CD4-positive, alpha-beta T cell treated with Interleukin-17A for 4 hours (primary cell): Measurements from ENCODE around the gene ARAF.
"Not testable (repeated sequence)": the region's sequence is repeated elsewhere in the genome, so short reads cannot be mapped to it uniquely, and the experiment has no call there.

Experiments
- DNase-seq: peaks from one replicate; pipeline ENCODE4 v3.0.0-alpha.2; 2020; ENCODE audit warnings: mixed read lengths

The ARAF gene

DNA sequence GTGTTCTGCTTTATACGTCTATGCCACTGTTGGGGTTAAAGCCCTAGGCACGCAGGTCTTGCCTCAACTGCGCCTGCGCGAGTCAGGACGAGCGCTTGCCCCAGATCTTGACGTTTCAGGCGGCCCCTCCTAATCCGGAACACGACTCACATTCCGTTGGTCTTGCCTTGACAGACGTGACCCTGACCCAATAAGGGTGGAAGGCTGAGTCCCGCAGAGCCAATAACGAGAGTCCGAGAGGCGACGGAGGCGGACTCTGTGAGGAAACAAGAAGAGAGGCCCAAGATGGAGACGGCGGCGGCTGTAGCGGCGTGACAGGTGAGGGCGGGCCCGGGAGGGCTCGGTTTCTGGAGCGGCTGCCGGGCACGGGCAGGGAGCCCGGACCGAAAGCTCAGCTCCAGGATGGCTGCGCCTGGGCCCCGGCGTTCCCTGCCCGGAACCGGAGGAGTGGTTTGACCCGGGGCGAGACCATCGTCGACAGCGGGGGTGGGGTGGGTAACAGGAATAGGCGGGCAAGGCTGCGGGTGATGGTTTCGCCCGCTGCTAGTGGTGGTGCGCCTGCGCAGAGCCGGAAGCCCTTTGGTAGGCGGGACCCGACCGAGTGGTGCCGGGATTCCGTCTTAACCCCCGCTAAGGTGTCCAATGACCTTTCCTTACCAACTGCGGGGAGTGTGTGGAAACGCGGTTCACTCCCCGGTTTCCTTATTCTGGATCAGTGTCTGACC is at the start of gene ARAF:
Gene ARAF (plus strand): TSS at position 272 of the 725 bp plus-strand sequence. CDS start 1,763 bp downstream, outside the sequence.
- DNase-seq, result peak; percentile 94

DNA sequence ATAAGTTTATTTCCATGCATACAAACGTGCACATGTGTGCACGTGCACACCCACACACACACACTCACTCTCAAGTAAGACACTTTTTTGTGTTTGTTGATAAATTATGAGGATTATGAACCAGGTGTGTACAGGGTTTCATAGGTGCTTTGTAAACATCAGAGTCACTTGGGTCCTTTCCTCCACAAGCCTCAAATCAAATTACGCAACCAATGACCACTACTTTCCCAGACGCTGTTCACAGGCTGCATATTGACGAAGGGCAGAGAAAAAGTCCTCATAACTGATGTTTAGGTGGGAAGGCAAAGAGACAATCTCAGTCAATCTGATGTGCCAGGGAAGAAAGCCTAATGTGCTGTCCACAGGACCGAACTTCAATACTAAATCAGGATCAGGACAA is 48.6 kb upstream of the ARAF start:
- DNase-seq, result not testable (repeated sequence)

GRCh38 chrX:47513034-47513965 is 47.7 kb upstream of the ARAF start:
- peak; percentile 29 for DNase-seq

GRCh38 chrX:47514533-47515235 is 46.3 kb upstream of the ARAF start:
- no peak for DNase-seq

- DNase-seq, result peak; percentile 36
Observed at GRCh38 chrX:47515941-47516665, 44.9 kb upstream of the ARAF start.

- peak; percentile 22 for DNase-seq
Observed at GRCh38 chrX:47518144-47518543, 42.9 kb upstream of the ARAF start.

- peak; percentile 89 for DNase-seq
Observed at GRCh38 chrX:47523297-47523696, 37.7 kb upstream of the ARAF start.

DNA sequence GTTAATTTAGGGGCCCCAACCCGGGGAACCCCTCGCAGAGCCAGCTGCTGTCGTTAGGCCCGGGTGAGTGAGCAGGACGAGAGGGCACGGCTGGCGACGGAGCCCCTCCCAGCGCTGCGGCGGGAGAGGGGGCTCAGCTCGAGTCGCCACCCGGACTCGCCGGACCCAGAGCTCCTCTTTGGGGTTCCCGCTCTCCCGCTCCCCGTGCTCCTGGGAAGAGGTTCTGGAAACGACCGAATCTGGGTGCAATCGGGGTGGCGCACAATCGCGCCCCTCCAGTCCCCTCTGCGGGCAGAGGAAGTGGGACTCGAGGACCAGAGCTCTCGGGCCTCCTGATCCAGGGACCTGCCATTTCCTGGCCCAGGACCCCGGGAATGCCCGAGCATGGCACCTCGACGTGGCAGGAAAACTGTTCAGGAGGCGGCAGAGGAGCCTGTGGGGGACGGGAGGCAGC is 37.3 kb upstream of the ARAF start:
- no peak for DNase-seq

GRCh38 chrX:47529548-47529947 is 31.5 kb upstream of the ARAF start:
- no peak for DNase-seq

DNA sequence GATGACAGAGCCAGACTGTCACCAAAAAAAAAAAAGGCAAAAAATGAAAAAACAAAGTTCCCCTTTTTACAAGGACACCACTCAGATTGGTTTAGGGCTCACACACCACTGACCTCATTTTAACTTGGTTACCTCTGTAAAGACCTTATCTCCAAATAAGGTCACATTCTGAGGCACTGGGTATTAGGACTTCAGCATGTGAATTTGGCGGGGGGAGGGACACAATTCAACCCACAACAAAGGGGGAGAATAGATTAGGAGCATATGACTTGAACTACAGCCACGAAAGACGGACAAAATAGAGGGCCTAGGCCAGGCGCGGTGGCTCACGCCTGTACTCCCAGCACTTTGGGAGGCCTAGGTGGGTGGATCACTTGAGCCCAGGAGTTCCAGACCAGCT is 31.0 kb upstream of the ARAF start:
- DNase-seq, result no peak

- no peak for DNase-seq
Observed at GRCh38 chrX:47539860-47540259, 21.1 kb upstream of the ARAF start.

GRCh38 chrX:47540754-47541538 is 20.1 kb upstream of the ARAF start:
- no peak for DNase-seq

- DNase-seq, result no peak
Observed at GRCh38 chrX:47543496-47543895, 17.5 kb upstream of the ARAF start.

DNA sequence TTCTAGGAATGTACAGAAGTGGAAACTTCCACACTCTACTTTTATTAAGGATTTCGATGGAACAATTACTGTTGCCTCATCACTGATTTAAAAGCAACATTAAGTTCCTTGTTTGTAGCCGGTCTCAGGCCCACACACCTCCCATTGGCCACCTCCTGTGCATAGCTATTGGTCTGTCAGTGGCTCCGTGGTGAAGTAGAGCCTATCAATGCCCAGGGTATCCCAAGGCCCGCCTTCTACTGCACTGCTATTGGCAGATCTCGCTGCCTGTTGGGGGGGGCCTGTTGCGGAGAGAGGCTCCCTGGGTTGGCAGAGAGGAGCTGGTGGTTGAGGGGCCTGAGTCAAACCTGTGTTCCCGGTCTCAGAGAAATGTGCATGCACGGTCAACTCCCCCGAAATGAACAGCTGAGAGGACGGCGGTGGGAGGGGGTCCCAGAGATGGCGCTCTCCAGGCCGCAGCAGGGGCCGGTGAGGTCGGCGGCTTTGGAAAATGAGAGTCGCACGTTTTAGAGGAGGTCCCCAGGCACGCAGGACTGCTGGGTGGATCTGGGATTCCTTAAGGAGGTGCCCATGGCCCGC is 4.9 kb upstream of the ARAF start:
- DNase-seq, result peak; percentile 84

GRCh38 chrX:47558436-47558835 is 2.6 kb upstream of the ARAF start:
- no peak for DNase-seq

DNA sequence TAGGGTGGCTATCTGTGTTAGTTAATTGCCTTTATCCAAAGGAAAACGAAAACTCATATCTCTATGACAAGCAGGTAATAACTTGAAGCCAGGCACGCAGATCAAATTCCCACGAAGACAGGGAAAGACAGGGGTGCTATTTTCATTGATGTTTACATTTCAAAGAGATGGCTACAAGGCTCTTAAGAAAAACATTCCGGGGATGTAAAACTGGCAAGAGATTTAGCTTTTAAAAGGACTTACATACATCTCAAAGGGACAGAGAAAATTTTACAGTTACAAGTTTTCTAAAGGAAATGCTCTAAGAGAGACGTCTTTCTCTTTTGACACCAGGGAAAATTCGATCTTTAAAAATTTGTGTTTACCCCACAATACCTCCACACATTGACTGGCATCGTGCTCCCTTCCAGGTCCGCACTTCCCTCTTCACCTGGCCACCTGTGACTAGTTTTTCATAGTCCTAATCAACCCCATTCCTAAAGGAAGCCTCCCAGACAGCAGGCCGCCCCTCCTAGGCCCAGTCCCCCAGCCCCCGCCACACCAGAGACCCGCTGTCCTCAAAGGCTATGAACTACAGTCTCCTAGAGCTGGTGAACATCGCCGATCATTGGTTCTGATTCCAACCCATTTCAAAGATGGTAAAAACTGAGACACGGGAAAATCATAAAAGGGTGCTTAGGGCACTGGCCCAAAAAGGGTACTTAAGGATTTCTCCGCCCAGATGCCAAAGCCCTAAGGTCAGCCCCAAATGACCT is 649 bp upstream of the ARAF start:
- DNase-seq, result no peak

DNA sequence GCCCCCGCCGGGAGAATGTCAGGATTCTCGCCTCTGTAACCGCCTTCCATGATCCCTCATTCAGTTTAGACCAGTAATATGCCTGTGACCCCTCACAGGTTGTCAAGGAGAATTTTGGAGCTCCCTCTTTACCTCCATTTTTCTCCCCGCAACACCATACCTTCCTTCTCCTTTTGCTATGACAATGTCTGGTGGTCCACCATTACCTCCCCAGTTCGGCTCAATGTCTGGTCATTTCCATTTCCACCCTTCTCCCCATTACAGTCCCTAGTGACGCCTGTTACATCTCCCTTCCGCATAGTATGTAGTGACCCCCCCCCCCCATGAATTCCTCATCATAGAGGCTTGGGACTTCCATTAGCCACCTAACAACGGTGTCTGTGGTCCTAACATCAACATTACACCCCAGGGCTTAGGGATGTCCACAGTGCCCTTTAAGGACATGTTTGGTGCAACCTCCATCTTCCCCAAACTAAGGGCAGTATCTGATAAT is 700 bp downstream of the ARAF start:
- DNase-seq, result no peak

GRCh38 chrX:47562615-47563243 is 1.7 kb downstream of the ARAF start:
- peak; percentile 38 for DNase-seq

DNA sequence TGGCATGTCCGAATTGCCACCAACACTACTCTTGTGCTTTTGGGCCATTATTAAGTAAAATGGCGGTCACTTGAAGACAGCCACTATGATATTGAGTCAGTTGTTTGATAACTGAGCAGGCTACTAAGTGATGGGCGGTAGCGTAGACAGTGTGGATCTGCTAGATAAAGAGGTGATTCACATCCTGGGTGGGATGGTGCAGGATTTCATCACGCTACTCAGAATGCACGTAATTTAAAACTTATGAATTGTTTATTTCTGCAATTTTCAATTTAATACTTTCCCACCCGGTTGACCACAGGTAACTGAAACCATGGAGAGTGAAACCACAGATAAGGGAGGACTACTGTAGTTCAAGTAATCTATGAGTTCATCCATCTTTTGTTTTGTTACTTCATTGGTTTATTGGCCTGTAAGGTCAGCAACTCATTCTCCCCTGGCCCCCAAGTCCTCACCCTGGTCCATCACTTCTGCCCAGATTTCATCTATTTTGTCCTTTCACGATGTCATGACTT is 2.9 kb downstream of the ARAF start:
- DNase-seq, result no peak
